K562 (cell line): ENCODE data around the gene PYGL. TPM values are rescaled to one million over a fixed set of nuclear protein-coding genes. Genes with fewer than 3 reads are reported as not detected.

Source experiments
- BACH1 ChIP-seq: fragments of 200-800 bp; sonication (Bioruptor generic); IDR thresholded peaks from 2 replicates; pipeline ENCODE4 v1.6.1; 2016; ENCODE audit warnings: missing genetic modification characterization, missing compliant biosample characterization
- CEBPG ChIP-seq, 3 experiments: fragments of 200-800 bp in 1 of 3; sonication (Bioruptor generic) in 1 of 3; sonication (generic) in 1 of 3; formaldehyde crosslinking in 1 of 3; IDR thresholded peaks in 2 of 3; conservative IDR thresholded peaks in 1 of 3; 2 replicates each; pipeline versions ENCODE4 v1.6.1 to v1.8.0; 2016 to 2022; ENCODE audit warnings: missing compliant biosample characterization in 2 of 3, missing genetic modification characterization in 2 of 3, mild to moderate bottlenecking in 1 of 3, missing genetic modification reagents in 1 of 3
- CTBP1 ChIP-seq: fragments of 450-650 bp; IDR thresholded peaks from 2 replicates; pipeline ENCODE4 v1.6.1; 2016; ENCODE audit warnings: borderline replicate concordance
- ELF4 ChIP-seq: fragments of 450-650 bp; formaldehyde crosslinking; IDR thresholded peaks from 2 replicates; pipeline ENCODE4 v1.4.0; 2022; ENCODE audit warnings: missing genetic modification characterization
- MAZ ChIP-seq, 2 experiments: fragments of 450-650 bp in 1 of 2; sonication (generic) in 1 of 2; formaldehyde crosslinking; IDR thresholded peaks in 1 of 2; conservative IDR thresholded peaks in 1 of 2; 2 replicates each; pipeline versions ENCODE4 v1.4.0 to v1.5.0; 2020; ENCODE audit warnings: mild to moderate bottlenecking in 1 of 2, missing genetic modification reagents in 1 of 2
- MTA1 ChIP-seq: fragments of 450-650 bp; IDR thresholded peaks from 2 replicates; pipeline ENCODE4 v1.6.1; 2017; ENCODE audit warnings: borderline replicate concordance
- NFE2 ChIP-seq: IDR thresholded peaks from 2 replicates; pipeline ENCODE4 v1.6.1; 2014; ENCODE audit warnings: antibody characterized with exemption, low read depth
- NFE2L1 ChIP-seq: fragments of 450-650 bp; IDR thresholded peaks from 2 replicates; pipeline ENCODE4 v1.6.1; 2016; ENCODE audit warnings: missing genetic modification characterization, low read depth, mild to moderate bottlenecking, missing compliant biosample characterization, moderate library complexity, borderline replicate concordance
- PHTF2 ChIP-seq: fragments of 250-450 bp; sonication (Bioruptor Pico); IDR thresholded peaks from 2 replicates; pipeline ENCODE4 v1.5.0; 2021; ENCODE audit warnings: mild to moderate bottlenecking
- RBFOX2 ChIP-seq: fragments of 200-400 bp; formaldehyde crosslinking; IDR thresholded peaks from 2 replicates; pipeline ENCODE4 v1.6.1; 2017; ENCODE audit warnings: low read depth, mild to moderate bottlenecking, low read length, moderate library complexity
- SIX5 ChIP-seq, 2 experiments: IDR thresholded peaks; 2 replicates each; pipeline ENCODE4 v1.6.1; 2011; ENCODE audit warnings: low read length in 2 of 2, borderline replicate concordance in 1 of 2, low read depth in 1 of 2, mild to moderate bottlenecking in 1 of 2, moderate library complexity in 1 of 2; ENCODE audit not compliant: insufficient read depth in 1 of 2
- TAF1 ChIP-seq: IDR thresholded peaks from 2 replicates; pipeline ENCODE4 v1.6.1; 2011; ENCODE audit warnings: mild to moderate bottlenecking, low read length, moderate library complexity; ENCODE audit not compliant: insufficient read depth, control insufficient read depth, severe bottlenecking; ENCODE audit errors: extremely low read depth
- XRCC4 ChIP-seq: IDR thresholded peaks from one replicate; pipeline ENCODE4 v1.6.1; 2011; ENCODE audit not compliant: insufficient read depth, insufficient read length; ENCODE audit errors: extremely low read depth
- polyA plus RNA-seq, 8 experiments: library from polyadenylated mRNA; depleted of rRNA in 4 of 8; stranded (reverse) in 5 of 8; unstranded in 3 of 8; fragments of >200 nt; fragmentation: Nextera tagmentation in 2 of 8; fragmentation: Illumina TruSeq in 1 of 8; extraction: Ambion mirVana in 2 of 8; extraction: Trizol in 1 of 8; gene quantifications; 2 replicates each; pipeline versions ENCODE4 v1.2.1 to v1.2.3, GENCODE V29; 2011 to 2014; ENCODE audit warnings: inconsistent platforms in 1 of 8, missing spikeins in 1 of 8
- total RNA-seq, 7 experiments: library from RNA; depleted of rRNA in 6 of 7; stranded (reverse); fragments of >200 nt in 6 of 7; fragmentation: Illumina TruSeq in 2 of 7; extraction: Trizol in 2 of 7; gene quantifications; 2 replicates each; pipeline versions ENCODE4 v1.2.1 to v1.2.3, GENCODE V29; 2011 to 2021; ENCODE audit warnings: low replicate concordance in 1 of 7
- TF ChIP-seq, protein P1 (sequence below): fragments of 450-650 bp; IDR thresholded peaks from 2 replicates; pipeline ENCODE4 v1.6.1; 2018; ENCODE audit not compliant: partially characterized antibody
- TF ChIP-seq, protein P2 (sequence below), 2 experiments: IDR thresholded peaks in 1 of 2; conservative IDR thresholded peaks in 1 of 2; 2 replicates each; pipeline ENCODE4 v1.6.1; 2016; ENCODE audit warnings: low read depth in 2 of 2, mild to moderate bottlenecking in 1 of 2, missing compliant biosample characterization in 1 of 2, missing genetic modification characterization in 1 of 2, moderate library complexity in 1 of 2
- TF ChIP-seq, protein P3 (sequence below), 3 experiments: fragments of 200-800 bp in 1 of 3; sonication (Bioruptor generic) in 1 of 3; sonication (generic) in 1 of 3; formaldehyde crosslinking in 1 of 3; IDR thresholded peaks; 2 replicates each; pipeline versions ENCODE4 v1.6.1 to v1.8.0; 2016 to 2022; ENCODE audit warnings: mild to moderate bottlenecking in 2 of 3, missing compliant biosample characterization in 2 of 3, missing genetic modification characterization in 2 of 3, missing genetic modification reagents in 1 of 3
- TF ChIP-seq, protein P4 (sequence below): fragments of 250-450 bp; sonication (Bioruptor Pico); IDR thresholded peaks from 2 replicates; pipeline ENCODE4 v1.8.0; 2021; ENCODE audit warnings: moderate library complexity, mild to moderate bottlenecking, inconsistent platforms

The PYGL gene
- total and polyA plus RNA-seq, 9 of the 15 experiments (the other 6 are each of a cell fraction or from before 2014, with no cell fraction given), result 3.5 to 17.9 (median 13.1) TPM

DNA sequence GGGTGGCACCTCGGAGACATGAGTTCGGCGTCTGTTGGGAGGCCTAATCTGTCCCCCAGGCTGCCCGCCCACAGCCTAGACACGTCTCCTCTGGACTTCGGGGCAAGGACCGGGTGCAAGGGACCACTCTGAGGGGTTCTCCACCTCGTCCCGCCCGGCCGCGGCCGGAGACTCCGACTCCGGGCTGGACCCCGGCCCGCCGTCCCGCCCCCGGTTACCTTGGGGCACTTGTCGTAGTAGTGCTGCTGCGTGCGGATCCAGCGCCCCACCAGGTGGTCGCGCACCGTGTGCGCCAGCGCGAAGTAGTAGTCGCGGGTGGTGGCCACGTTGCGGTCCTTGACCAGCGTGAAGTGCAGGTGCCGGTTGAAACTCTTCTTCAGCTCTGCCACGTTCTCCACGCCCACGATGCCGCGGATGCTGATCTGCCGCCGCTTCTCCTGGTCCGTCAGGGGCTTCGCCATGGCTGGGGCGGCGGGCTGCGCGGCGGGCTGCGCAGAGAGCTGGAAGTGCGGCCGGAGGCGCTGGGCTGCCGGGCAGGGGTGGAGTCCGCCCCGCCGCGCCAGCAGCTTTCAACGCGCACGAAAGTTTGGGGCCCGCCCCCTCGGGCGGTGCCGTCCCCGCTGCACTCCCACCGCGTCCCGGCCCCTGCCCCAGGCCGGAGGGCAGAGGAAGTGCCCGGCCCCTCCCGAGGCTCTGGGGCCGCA is at the start of gene PYGL (continued):
- TF ChIP-seq, protein P1, sequence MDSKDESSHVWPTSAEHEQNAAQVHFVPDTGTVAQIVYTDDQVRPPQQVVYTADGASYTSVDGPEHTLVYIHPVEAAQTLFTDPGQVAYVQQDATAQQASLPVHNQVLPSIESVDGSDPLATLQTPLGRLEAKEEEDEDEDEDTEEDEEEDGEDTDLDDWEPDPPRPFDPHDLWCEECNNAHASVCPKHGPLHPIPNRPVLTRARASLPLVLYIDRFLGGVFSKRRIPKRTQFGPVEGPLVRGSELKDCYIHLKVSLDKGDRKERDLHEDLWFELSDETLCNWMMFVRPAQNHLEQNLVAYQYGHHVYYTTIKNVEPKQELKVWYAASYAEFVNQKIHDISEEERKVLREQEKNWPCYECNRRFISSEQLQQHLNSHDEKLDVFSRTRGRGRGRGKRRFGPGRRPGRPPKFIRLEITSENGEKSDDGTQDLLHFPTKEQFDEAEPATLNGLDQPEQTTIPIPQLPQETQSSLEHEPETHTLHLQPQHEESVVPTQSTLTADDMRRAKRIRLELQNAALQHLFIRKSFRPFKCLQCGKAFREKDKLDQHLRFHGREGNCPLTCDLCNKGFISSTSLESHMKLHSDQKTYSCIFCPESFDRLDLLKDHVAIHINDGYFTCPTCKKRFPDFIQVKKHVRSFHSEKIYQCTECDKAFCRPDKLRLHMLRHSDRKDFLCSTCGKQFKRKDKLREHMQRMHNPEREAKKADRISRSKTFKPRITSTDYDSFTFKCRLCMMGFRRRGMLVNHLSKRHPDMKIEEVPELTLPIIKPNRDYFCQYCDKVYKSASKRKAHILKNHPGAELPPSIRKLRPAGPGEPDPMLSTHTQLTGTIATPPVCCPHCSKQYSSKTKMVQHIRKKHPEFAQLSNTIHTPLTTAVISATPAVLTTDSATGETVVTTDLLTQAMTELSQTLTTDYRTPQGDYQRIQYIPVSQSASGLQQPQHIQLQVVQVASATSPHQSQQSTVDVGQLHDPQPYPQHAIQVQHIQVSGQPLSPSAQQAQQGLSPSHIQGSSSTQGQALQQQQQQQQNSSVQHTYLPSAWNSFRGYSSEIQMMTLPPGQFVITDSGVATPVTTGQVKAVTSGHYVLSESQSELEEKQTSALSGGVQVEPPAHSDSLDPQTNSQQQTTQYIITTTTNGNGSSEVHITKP, result no peak
- TF ChIP-seq NFE2L1 (tag), result no peak
- TF ChIP-seq SIX5 (IDR thresholded peaks at IDR 0.05; ENCODE audit: borderline replicate concordance in 1 of 2, insufficient read depth in 1 of 2, low read depth in 1 of 2, low read length in 2 of 2), result no peak
- no peak for TF ChIP-seq PHTF2 (CRISPR knock-in tag)
- TF ChIP-seq ELF4 (CRISPR knock-in tag), result no peak
- TF ChIP-seq BACH1, result no peak
- no peak for TF ChIP-seq MTA1
- TF ChIP-seq CTBP1, result peak; percentile 79
- TF ChIP-seq RBFOX2, result peak; percentile 92
- no peak for TF ChIP-seq NFE2
- TF ChIP-seq, protein P2, sequence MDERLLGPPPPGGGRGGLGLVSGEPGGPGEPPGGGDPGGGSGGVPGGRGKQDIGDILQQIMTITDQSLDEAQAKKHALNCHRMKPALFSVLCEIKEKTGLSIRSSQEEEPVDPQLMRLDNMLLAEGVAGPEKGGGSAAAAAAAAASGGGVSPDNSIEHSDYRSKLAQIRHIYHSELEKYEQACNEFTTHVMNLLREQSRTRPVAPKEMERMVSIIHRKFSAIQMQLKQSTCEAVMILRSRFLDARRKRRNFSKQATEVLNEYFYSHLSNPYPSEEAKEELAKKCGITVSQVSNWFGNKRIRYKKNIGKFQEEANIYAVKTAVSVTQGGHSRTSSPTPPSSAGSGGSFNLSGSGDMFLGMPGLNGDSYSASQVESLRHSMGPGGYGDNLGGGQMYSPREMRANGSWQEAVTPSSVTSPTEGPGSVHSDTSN (CRISPR knock-in tag; IDR thresholded peaks at IDR 0.05; ENCODE audit: low read depth), result no peak
- TF ChIP-seq, protein P2 (tag; conservative IDR thresholded peaks at IDR 0.05; ENCODE audit: low read depth), result no peak
- peak; percentile 40 for TF ChIP-seq TAF1
- TF ChIP-seq, protein P3, sequence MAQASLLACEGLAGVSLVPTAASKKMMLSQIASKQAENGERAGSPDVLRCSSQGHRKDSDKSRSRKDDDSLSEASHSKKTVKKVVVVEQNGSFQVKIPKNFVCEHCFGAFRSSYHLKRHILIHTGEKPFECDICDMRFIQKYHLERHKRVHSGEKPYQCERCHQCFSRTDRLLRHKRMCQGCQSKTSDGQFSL (CRISPR knock-in tag; IDR thresholded peaks at IDR 0.05), result no peak
- TF ChIP-seq, protein P3 (tag; IDR thresholded peaks at IDR 0.05), result no peak
- TF ChIP-seq, protein P4, sequence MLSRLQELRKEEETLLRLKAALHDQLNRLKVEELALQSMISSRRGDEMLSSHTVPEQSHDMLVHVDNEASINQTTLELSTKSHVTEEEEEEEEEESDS, result no peak
- TF ChIP-seq XRCC4, result no peak
- TF ChIP-seq CEBPG (CRISPR knock-in tag; IDR thresholded peaks at IDR 0.05), result no peak
- TF ChIP-seq CEBPG (tag; conservative IDR thresholded peaks at IDR 0.05 in 1 of 2, IDR thresholded peaks at IDR 0.05 in 1 of 2), result no peak
- peak in 1 of 2 experiments; percentile 74; a peak in 1 of 4 replicates for TF ChIP-seq MAZ (CRISPR knock-in tag; conservative IDR thresholded peaks at IDR 0.05 in 1 of 2, IDR thresholded peaks at IDR 0.05 in 1 of 2)
